NCI-H524 (cell line): ENCODE measurements around the gene AGMAT.

Source experiments
- DNase-seq, 2 experiments: peaks; one replicate each; lab custom pipeline; 2025; lab: John Stamatoyannopoulos, UW

The AGMAT gene

GRCh38 chr1:15559189-15559810 is 25.6 kb downstream of the AGMAT start:
- no peak for DNase-seq

- no peak for DNase-seq
Measured at GRCh38 chr1:15558516-15558915, 26.3 kb downstream of the AGMAT start.

GRCh38 chr1:15557594-15557993 is 27.3 kb downstream of the AGMAT start:
- no peak for DNase-seq

GRCh38 chr1:15557008-15557407 is 27.8 kb downstream of the AGMAT start:
- no peak for DNase-seq

- no peak for DNase-seq
Measured at GRCh38 chr1:15550573-15550972, 34.3 kb downstream of the AGMAT start.

GRCh38 chr1:15546641-15547040 is 38.2 kb downstream of the AGMAT start:
- no peak for DNase-seq

- DNase-seq = no peak
Measured at GRCh38 chr1:15543589-15544568, 41.0 kb downstream of the AGMAT start.

- DNase-seq = no peak
Measured at GRCh38 chr1:15543251-15543588, 41.6 kb downstream of the AGMAT start.

GRCh38 chr1:15542388-15543250 is 42.2 kb downstream of the AGMAT start:
- no peak for DNase-seq

GRCh38 chr1:15541231-15541792 is 43.5 kb downstream of the AGMAT start:
- no peak for DNase-seq

GRCh38 chr1:15540186-15540585 is 44.7 kb downstream of the AGMAT start:
- DNase-seq = no peak

GRCh38 chr1:15538771-15539170 is 46.1 kb downstream of the AGMAT start:
- DNase-seq = no peak

- no peak for DNase-seq
Measured at GRCh38 chr1:15531682-15532081, 53.2 kb downstream of the AGMAT start.

GRCh38 chr1:15531003-15531402 is 53.8 kb downstream of the AGMAT start:
- no peak for DNase-seq

GRCh38 chr1:15526490-15527339 is 58.1 kb downstream of the AGMAT start, which contains the start of gene DNAJC16:
Gene DNAJC16, plus strand, starts transcription at chr1:15526848. Its CDS starts 2,258 bp downstream, at chr1:15529106.
- DNase-seq = peak; percentile 99 to 100

GRCh38 chr1:15526021-15526489 is 58.8 kb downstream of the AGMAT start:
- DNase-seq = no peak

GRCh38 chr1:15525050-15526020 is 59.5 kb downstream of the AGMAT start:
- DNase-seq = peak in 1 of 2 experiments; percentile 75

- peak; percentile 95 to 97 for DNase-seq
Measured at GRCh38 chr1:15524283-15525049, 60.4 kb downstream of the AGMAT start.

GRCh38 chr1:15524021-15524282 is 60.9 kb downstream of the AGMAT start, which contains the start of gene CASP9:
Gene CASP9, minus strand, starts transcription at chr1:15524215. Its CDS starts 15 bp downstream, at chr1:15524200.
- peak in 1 of 2 experiments; percentile 72 for DNase-seq
